ENCODE measurements around the gene SQSTM1.

SQSTM1 gene

DNA sequence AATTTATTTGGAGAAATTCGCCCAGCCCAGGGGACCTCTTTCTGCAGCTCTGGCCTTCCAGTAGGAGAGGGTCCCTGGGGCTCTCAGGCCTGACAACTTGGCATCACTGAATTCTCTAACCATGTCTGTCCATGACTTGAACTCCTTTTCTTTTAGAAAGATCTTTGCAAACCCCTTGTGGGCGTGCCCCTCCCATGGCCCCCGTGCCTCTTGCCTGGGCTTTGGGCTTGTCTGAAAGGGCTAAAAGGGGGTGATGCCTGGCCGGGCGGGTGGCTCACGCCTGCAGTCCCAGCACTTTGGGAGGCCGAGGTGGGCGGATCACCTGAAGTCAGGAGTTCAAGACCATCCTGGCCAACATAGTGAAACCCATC lies 3.2 kb upstream of the SQSTM1 start:
- DNase-seq (ENCODE audit: low read depth): no peak
- TF ChIP-seq, protein P1, sequence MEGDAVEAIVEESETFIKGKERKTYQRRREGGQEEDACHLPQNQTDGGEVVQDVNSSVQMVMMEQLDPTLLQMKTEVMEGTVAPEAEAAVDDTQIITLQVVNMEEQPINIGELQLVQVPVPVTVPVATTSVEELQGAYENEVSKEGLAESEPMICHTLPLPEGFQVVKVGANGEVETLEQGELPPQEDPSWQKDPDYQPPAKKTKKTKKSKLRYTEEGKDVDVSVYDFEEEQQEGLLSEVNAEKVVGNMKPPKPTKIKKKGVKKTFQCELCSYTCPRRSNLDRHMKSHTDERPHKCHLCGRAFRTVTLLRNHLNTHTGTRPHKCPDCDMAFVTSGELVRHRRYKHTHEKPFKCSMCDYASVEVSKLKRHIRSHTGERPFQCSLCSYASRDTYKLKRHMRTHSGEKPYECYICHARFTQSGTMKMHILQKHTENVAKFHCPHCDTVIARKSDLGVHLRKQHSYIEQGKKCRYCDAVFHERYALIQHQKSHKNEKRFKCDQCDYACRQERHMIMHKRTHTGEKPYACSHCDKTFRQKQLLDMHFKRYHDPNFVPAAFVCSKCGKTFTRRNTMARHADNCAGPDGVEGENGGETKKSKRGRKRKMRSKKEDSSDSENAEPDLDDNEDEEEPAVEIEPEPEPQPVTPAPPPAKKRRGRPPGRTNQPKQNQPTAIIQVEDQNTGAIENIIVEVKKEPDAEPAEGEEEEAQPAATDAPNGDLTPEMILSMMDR (conservative IDR thresholded peaks at IDR 0.05; ENCODE audit: low read depth, low read length): no peak
- H3K4me3 ChIP-seq (ENCODE audit: low read length): peak overlapping the region; percentile 41

DNA sequence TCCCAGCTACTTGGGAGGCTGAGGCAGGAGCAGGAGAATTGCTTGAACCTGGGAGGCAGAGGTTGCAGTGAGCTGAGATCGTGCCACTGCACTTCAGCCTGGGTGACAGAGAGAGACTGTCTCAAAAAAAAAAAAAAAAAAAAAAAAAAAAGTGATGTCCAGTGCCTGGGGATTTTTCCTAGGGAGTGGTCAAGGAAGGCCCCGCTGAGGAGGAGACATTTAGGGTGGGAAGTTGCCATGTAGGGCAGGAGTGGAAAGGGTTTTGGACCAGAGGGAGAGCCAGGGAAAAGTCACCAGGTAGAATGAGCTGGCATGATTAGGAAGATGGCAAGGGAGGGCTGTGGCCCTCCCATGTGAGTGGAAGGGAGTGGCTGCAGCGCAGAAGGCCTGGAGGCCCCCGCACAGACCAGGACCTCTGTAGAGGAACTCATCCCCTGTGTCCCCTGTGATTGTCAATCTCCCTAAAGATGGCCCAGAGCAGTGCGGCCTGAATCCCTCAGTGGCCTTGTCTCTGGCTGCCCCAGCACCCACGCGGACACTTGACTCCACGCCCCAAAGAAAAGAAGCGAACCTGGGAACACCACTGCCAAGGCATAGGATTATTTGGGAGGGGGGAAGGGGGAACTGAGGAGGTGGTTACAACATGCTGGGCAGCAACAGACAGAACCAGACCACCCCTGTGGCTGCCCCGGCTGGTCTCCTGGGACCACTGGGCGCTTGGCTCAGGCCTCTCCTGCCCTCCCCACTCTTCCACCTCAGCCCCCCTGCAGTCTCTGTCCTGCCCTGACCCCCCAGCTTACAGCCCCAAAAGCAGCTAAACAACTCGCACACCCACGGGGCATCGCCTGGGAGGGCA lies 2.6 kb upstream of the SQSTM1 start:
- no peak for DNase-seq (ENCODE audit: low read depth)
- H3K4me3 ChIP-seq (ENCODE audit: low read length): peak overlapping the region; percentile 27
- TF ChIP-seq, protein P1 (conservative IDR thresholded peaks at IDR 0.05; ENCODE audit: low read depth, low read length): no peak

DNA sequence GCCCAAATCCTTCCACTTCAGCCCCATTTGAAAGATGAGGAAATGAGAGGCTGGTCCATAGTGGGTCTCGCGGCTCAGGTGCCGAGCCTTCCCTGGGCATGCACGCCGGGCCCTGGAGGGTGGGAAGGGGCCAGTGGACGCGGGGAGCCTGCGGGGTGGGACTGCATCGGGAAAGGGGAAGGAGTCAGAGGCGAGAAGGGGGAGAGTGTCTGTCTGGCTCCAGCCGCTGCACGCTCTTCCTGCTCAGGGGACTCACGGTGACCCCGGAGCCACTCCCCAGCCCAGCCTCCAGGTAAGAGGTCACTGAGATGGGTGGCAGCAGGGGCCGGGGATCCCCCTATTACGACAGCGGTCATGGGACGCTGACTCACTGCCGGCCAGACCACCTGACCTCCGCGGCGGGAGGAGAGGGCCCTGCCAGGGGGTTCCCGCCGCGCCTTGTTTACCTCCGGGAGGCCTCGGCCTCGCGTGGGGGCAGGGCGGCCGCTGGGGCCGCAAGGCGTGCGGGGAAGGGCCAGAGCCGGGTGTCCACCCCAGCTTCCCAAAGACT lies 1.9 kb upstream of the SQSTM1 start:
- peak overlapping the region; percentile 27 for H3K4me3 ChIP-seq (ENCODE audit: low read length)
- TF ChIP-seq, protein P1 (conservative IDR thresholded peaks at IDR 0.05; ENCODE audit: low read depth, low read length): no peak
- DNase-seq (ENCODE audit: low read depth): peak; percentile 94

DNA sequence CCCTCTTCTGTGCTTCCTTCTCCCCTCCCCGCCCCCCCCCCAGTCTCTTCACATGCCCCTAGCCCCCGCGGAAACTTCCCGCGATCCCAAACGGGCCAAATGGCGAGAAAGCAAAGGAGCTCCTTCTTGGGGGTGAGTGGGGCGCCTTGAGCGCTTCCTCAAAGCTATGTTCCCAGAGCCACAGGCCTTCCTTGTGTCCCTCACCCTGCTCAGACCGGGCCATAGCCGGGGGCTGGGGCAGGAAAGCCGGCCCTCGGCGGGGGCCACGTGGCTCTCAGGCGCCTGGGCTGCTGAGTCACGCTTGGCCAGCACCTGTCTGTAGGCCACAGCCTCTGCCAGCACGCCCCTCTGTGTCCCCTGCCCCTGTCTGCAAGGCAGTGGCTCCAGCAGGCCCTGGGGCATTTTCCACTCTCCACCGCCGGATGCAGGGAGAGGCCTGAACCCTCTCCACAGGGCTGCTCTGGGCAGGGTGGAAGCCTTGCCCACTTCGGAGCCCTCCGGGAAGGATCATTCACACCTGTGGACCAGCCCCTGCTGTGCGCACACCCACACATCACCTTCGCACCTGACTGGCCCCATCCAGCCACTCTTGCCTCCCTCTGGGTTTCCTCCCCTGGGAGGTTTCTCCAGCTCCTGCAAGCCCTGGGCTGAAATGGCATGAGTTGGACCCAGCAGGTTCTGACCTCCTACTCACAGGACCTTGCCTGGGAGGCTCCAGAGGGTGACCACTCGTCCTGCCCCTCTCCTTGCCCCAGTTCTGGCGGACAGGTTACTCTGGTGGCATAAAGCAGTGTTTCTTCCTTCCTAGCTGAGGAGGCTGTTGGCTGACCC lies 1.2 kb upstream of the SQSTM1 start:
- no peak overlapping the region for H3K4me3 ChIP-seq (ENCODE audit: low read length)
- TF ChIP-seq, protein P1 (conservative IDR thresholded peaks at IDR 0.05; ENCODE audit: low read depth, low read length): no peak
- DNase-seq (ENCODE audit: low read depth): peak; percentile 65

DNA sequence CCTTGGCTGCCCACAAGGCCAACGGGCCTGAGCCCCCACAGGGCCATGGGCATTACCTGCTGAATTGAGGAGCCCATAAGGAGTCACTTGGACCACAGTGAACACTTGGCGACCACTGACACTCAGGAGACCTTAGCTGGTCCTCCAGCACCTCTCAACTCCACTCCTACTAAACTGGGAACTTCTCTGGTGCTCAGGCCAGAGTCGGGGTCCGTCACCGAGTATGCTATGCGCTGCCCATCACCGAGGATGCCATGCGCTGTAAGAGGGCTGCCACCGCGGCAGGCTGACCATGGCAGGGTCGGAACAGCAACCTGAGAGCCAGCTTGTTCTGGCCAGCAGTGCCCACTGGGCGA lies 600 bp upstream of the SQSTM1 start:
- TF ChIP-seq, protein P1 (conservative IDR thresholded peaks at IDR 0.05; ENCODE audit: low read depth, low read length): no peak
- DNase-seq (ENCODE audit: low read depth): no peak
- H3K4me3 ChIP-seq (ENCODE audit: low read length): peak overlapping the region; percentile 37

DNA sequence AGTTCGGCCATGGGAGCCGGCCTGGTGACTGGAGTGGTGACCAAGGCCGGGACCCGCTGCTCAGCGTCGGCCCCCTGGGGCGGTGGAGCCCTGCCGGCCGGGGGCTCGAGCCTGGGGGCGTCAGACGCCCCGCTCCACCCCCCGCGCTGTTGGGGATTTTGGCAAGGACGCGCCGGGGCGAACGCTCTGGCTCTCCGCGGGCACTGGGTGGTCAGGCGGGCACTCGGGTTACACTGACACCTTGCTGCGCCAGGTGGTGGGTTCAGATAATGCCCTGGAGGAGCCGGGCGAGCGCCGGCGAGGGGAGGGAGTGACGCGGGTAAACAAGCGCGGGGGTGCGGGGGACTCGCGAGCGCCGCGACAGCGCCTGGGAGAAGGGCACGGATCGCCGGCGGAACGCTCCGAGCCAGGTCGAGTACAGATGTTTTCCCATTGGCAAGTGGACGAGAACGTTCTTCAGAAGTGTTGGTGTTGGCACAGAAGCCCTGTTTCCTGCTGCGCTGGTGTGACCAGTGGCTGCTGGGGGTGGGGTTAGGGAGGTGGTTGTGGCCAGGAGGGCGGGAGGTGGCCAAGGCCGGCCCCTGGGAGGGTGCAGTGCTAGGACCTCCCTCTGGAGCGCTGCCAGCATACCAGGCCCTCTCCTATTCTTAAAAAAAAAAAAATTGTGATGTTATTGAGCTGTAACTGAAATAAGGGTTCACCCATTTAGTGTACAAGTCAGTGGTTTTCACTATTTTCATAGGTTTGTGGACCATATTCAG lies 773 bp downstream of the SQSTM1 start:
- DNase-seq (ENCODE audit: low read depth): peak; percentile 77
- TF ChIP-seq, protein P1 (conservative IDR thresholded peaks at IDR 0.05; ENCODE audit: low read depth, low read length): no peak

More for the DNA sequence above, 773 bp downstream of the SQSTM1 start:
- peak overlapping the region; percentile 74 for H3K4me3 ChIP-seq (ENCODE audit: low read length)

Measured in retinal pigment epithelial cell (primary cell).